Measurements from ENCODE around the gene SHB.

GRCh38 chr9:38091310-38092199 lies 22.5 kb upstream of the SHB start:
- TF ChIP-seq, protein P1, sequence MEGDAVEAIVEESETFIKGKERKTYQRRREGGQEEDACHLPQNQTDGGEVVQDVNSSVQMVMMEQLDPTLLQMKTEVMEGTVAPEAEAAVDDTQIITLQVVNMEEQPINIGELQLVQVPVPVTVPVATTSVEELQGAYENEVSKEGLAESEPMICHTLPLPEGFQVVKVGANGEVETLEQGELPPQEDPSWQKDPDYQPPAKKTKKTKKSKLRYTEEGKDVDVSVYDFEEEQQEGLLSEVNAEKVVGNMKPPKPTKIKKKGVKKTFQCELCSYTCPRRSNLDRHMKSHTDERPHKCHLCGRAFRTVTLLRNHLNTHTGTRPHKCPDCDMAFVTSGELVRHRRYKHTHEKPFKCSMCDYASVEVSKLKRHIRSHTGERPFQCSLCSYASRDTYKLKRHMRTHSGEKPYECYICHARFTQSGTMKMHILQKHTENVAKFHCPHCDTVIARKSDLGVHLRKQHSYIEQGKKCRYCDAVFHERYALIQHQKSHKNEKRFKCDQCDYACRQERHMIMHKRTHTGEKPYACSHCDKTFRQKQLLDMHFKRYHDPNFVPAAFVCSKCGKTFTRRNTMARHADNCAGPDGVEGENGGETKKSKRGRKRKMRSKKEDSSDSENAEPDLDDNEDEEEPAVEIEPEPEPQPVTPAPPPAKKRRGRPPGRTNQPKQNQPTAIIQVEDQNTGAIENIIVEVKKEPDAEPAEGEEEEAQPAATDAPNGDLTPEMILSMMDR (IDR thresholded peaks at IDR 0.05) = no peak
- TF ChIP-seq POLR2A (IDR thresholded peaks at IDR 0.05) = no peak

Measured in thyroid gland (tissue), 4 donors.